ENCODE results near the gene IL23A. TPM values are rescaled to one million over a fixed set of nuclear protein-coding genes. Genes with fewer than 3 reads are reported as not detected.

Gene IL23A
- total RNA-seq, 3 donors from 2014 or later, result 0.55 TPM; not detected in 2

GRCh38 chr12:56387152-56387736, 48.6 kb downstream of the IL23A start:
- intact Hi-C loops (cut with DNase I, micrococcal nuclease), result no loop called here
- Histone ChIP-seq H3K4me3 (no peak overlapping the region), H3K9me3 (no peaks in the 10 kb centered on the region), H3K4me1 (ENCODE audit: low read depth) (no peaks in the 10 kb centered on the region), H3K36me3 (ENCODE audit: low read depth) (no peaks in the 10 kb centered on the region)
- no peak for TF ChIP-seq CTCF (IDR thresholded peaks at IDR 0.05)
- DNase-seq, result no peak
- ATAC-seq, result no peak

GRCh38 chr12:56389412-56389811, 50.7 kb downstream of the IL23A start:
- ATAC-seq (peak; percentile 60), DNase-seq (no peak)
- no peak for TF ChIP-seq CTCF (IDR thresholded peaks at IDR 0.05)

More at GRCh38 chr12:56389412-56389811, 50.7 kb downstream of the IL23A start:
- no peaks in the 10 kb centered on the region for H3K36me3 ChIP-seq (ENCODE audit: low read depth)
- H3K4me3 ChIP-seq, result no peak overlapping the region
- H3K4me1 ChIP-seq (ENCODE audit: low read depth), result no peaks in the 10 kb centered on the region
- no peaks in the 10 kb centered on the region for H3K9me3 ChIP-seq
- intact Hi-C loops (cut with DNase I, micrococcal nuclease), result no loop called here

Other genes with a start within 250 kb of the IL23A start
- 10 to 100 TPM; 61.7 to 94.9 (median 90.3) TPM for gene PA2G4, start 234.3 kb upstream of the IL23A start, total RNA-seq
- gene RPL41, start 222.3 kb upstream of the IL23A start, total RNA-seq, result 1,000 to 10,000 TPM; 2,763 to 3,198 (median 3,152) TPM
- 10 to 100 TPM in 1 of 3 donors, 1 to 10 TPM in 2; 5.0 to 11.8 (median 5.4) TPM for gene ZC3H10, start 220.6 kb upstream of the IL23A start, total RNA-seq
- 10 to 100 TPM; 44.9 to 75.7 (median 52.0) TPM for gene ESYT1, start 210.6 kb upstream of the IL23A start, total RNA-seq
- gene MYL6B, start 186.3 kb upstream of the IL23A start, total RNA-seq, result 10 to 100 TPM; 13.0 to 39.8 (median 22.7) TPM
- 1,000 to 10,000 TPM; 1,884 to 3,185 (median 1,894) TPM for gene MYL6, start 180.5 kb upstream of the IL23A start, total RNA-seq
- 100 to 1,000 TPM in 2 of 3 donors, 10 to 100 TPM in 1; 91.7 to 163 (median 116) TPM for gene SMARCC2, start 149.4 kb upstream of the IL23A start, total RNA-seq
- 10 to 100 TPM; 30.4 to 51.5 (median 32.1) TPM for gene RNF41, start 117.0 kb upstream of the IL23A start, total RNA-seq
- gene NABP2, start 114.5 kb upstream of the IL23A start, total RNA-seq, result 10 to 100 TPM; 22.2 to 37.3 (median 30.2) TPM
- 100 to 1,000 TPM in 2 of 3 donors, 10 to 100 TPM in 1; 88.4 to 298 (median 129) TPM for gene SLC39A5, start 108.8 kb upstream of the IL23A start, total RNA-seq
- 10 to 100 TPM; 35.6 to 53.8 (median 43.1) TPM for gene ANKRD52, start 80.5 kb upstream of the IL23A start, total RNA-seq
- gene COQ10A, start 71.9 kb upstream of the IL23A start, total RNA-seq, result 10 to 100 TPM in 1 of 3 donors, 1 to 10 TPM in 2; 4.0 to 12.7 (median 5.3) TPM
- gene CS, start 38.6 kb upstream of the IL23A start, total RNA-seq, result 100 to 1,000 TPM; 261 to 344 (median 332) TPM
- 10 to 100 TPM; 75.5 to 79.3 (median 77.7) TPM for gene CNPY2, start 22.9 kb upstream of the IL23A start, total RNA-seq
- gene PAN2, start 4.9 kb upstream of the IL23A start, total RNA-seq, result 10 to 100 TPM; 61.4 to 73.5 (median 61.9) TPM
- gene STAT2, start 21.2 kb downstream of the IL23A start, total RNA-seq, result 100 to 1,000 TPM in 1 of 3 donors, 10 to 100 TPM in 2; 82.9 to 112 (median 95.7) TPM
- gene APOF, start 24.0 kb downstream of the IL23A start, total RNA-seq, result not detected
- gene TIMELESS, start 110.5 kb downstream of the IL23A start, total RNA-seq, result 10 to 100 TPM in 1 of 3 donors, 1 to 10 TPM in 2; 7.7 to 14.3 (median 8.4) TPM
- not detected for gene MIP, start 115.8 kb downstream of the IL23A start, total RNA-seq
- gene SPRYD4, start 129.7 kb downstream of the IL23A start, total RNA-seq, result 1 to 10 TPM; 4.3 to 5.2 (median 4.9) TPM
- gene GLS2, start 149.3 kb downstream of the IL23A start, total RNA-seq, result 1 to 10 TPM in 2 of 3 donors, under 1 TPM in 1; 0.51 to 1.5 (median 1.2) TPM
- 10 to 100 TPM; 35.9 to 47.8 (median 41.0) TPM for gene RBMS2, start 182.9 kb downstream of the IL23A start, total RNA-seq

All from mucosa of descending colon (tissue), 3 donors.